Raji (cell line): ENCODE measurements around the gene WFS1.
A peak's percentile ranks its signal among the peaks of the same experiment; 100 is the strongest.

ENCODE experiments used
- POLR2A ChIP-seq: IDR thresholded peaks from 2 replicates; pipeline ENCODE4 v1.6.1; 2011; ENCODE audit warnings: low read depth, low read length, control low read depth; ENCODE audit not compliant: insufficient read depth

Gene WFS1

DNA sequence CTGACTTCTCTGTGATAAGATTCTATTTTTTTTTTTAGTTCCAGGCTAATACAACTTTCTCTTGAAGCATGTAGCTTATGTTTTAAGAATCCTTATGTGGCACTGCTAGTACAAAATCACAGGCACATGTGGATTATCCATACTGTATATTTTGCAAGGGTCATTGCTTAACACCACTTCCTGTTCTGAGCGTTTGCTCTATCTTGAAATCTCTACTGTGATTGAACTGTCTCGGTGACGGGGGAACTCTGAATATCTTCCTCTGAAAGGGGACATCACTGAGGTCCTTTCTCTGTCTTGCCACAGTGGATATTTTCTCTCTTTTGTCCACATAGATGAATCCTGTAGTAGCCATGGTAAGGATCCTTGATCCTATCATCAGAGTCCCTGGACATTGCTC lies 2.1 kb upstream of the WFS1 start:
- TF ChIP-seq POLR2A, result no peak

GRCh38 chr4:6268650-6269615 lies 717 bp upstream of the WFS1 start:
- TF ChIP-seq POLR2A, result peak; percentile 32; the same call in 1 of the 2 replicates

GRCh38 chr4:6270636-6271121 lies 1.0 kb downstream of the WFS1 start:
- no peak for TF ChIP-seq POLR2A

DNA sequence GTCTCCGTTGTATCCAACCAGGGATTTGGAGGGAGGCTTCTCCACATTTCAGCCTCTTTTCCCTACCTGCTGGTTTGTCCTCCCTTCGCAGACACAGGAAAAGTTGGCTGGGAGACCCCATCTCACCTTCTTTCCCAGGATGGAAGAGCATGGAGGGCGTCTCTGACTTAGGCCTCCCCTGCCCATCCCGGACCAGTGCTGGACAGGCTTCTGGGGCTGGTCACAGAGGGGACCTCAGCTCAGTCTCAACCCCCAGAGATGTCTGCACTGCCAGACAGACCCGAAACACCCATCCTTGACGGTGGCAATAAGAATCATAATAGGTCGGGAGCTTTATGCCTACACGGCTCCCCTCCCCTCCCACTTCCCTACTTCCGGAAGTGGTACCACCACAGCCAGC lies 1.6 kb downstream of the WFS1 start:
- no peak for TF ChIP-seq POLR2A

DNA sequence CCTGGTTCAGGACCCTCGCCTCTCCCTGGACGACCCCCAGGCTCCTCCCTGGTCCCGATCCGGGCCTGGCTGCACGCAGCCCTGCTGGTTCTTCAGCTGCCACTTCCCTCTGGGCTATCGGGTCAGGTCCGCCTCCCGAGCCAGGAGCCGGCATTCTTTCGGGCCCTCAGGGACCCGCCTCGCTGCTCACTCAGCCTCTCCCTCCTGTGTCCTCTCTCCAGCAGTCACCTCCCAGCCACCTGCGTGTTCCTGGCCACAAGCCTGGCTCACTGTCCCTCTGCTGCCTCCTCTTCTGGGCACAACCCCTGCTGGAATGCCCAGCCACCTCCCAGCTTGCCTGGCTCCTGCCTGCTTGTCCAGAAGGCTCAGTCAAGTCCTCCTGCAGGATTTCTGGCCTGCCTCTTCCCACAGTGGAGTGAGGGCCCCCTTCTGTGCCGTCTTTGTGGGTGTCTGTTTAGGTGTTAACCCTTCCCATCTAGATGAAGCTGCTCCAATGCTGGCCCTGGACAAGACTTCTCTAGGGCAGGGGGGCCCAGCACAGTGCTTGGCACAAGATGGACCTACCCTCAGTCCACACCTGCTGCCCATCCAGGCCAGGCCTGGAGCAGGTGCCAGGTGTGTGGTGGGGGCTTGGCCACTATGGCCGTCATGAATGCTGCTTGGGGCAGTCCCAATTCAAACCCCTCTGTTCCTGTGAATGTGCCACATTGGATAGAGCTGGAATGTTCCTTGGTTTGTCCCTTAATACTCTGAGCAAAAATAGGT lies 2.2 kb downstream of the WFS1 start:
- no peak for TF ChIP-seq POLR2A

GRCh38 chr4:6272863-6273660 lies 3.4 kb downstream of the WFS1 start:
- TF ChIP-seq POLR2A, result no peak

DNA sequence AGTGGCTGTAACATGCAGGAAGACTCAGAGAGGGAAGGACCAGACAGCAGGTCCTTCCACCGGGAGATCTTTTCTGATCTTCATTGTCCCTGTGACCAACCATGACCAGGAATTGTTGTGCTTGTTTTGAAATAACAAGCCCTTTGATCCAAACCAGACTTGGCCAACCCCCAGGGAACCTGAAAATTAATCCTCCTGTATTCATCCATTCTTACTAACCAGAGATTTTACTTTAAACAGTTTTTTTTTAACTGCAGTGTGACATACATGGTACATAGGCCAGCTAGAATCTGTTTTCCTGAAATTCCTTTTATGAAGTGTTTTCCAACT lies 4.0 kb downstream of the WFS1 start:
- TF ChIP-seq POLR2A, result no peak

GRCh38 chr4:6275351-6275750 lies 5.7 kb downstream of the WFS1 start:
- TF ChIP-seq POLR2A, result no peak

DNA sequence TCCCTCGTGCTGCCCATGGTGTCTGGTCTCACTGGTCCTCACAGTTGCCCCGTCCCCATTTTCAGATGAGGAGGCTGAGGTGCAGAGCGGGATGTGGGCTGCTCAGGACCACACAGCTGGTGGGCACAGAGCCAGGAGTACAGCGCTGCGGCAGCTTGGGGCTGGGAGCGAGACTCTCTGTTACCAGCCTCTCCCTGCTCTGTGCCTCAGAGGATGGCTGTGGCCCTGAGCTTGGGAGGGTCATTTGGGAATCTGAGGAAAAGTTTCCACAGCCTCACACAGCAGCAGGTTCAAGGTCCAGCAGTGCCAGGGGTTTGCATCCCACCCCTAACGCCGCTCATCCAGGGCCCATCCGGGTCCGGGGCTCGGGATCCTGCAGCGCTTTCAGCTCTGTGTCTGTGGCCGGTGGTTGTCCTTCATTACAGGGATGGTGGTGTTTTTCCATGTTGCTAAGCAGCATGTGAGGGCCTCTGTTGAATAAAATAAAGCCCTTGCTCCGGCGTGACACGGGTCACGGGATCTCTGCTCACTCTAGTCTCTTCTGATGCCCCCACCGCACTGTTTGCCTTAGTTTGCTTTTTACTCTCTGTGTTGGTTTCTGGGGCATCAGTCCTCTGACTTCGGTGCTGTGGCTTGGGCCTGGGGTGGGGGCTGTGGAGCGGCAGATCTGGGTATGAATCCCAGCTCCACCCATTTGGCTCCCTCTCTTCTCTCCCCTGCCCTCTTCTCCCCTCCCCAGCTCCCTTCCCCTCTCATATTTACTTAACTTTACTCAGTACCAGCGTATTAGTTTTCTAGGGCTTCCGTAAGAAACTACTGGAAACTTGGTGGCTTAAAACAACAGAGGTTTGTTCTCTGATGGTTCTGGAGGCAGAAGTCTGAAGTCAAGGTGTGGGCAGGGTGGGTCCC lies 6.5 kb downstream of the WFS1 start:
- TF ChIP-seq POLR2A, result no peak

- TF ChIP-seq POLR2A, result no peak
These were observed 7.6 kb downstream of the WFS1 start for GRCh38 chr4:6277139-6277802.

DNA sequence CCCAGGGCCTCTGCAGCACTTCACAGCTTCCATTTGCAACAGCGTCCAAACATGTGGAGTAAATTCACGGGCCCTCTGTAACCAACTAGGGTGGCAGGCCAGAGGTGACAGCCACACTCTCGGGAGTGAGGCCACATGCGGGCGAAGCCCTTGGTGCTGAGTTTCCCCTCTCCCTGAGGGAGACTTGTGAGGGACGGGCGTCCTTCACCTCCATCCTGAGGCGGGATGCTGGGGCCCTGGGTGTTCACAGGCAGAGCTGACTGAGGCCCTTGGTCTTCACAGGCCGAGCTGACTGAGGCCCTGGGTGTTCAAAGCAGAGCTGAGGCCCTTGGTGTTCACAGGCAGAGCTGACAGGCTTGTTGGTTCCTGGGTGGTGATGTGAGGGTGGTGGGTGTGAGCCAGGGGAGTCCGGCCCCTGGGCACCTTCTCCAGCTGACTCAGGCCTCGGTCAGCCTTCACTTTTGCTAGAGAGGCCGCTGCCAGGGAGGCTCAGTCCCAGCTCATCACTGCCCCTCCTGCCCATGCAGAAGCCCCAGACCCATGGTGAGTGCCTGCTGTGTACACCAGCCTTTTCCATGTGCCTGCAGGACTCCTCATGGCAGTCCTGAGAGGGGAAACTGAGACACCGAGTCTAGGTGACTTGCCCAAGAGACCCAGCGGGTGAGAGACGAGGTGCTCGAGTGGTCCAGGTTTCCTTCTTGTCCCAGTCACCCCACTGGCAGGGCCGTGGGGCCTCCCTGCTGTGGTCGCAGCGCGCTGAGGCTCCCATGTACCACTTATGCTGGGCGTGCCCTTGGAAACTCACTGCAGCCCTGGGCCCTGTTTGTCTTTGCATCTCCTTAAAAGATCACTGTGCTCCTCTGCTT lies 8.5 kb downstream of the WFS1 start:
- TF ChIP-seq POLR2A, result no peak

DNA sequence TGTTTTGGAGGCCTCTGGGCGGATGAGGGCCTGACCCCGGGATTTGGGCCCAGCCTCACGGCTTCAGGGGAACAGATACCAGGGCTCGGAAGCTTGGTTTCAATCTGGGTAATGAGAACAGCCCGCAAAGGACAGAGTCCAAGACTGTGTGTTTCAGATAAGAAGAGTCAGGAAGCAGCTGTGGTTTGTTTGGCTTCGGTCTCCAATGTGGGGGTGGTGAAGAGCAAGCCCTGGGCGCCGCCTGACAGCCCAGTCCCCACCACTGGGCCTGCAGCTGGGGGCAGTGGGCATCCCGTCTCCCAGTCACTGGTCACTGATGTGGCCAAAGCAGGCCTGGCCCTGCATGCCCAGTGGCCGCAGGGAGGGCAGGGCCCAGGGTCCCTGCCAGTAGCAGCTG lies 9.1 kb downstream of the WFS1 start:
- no peak for TF ChIP-seq POLR2A

- no peak for TF ChIP-seq POLR2A
These were observed 10.1 kb downstream of the WFS1 start for GRCh38 chr4:6279582-6280289.
